ENCODE results near the gene SLC35F2.

GRCh38 chr11:107821199-107821927 lies 37.2 kb downstream of the SLC35F2 start:
- TF ChIP-seq CTCF (IDR thresholded peaks at IDR 0.05) (no peak), ZFX (IDR thresholded peaks at IDR 0.05; ENCODE audit: borderline replicate concordance) (no peak)

Measured in 22Rv1 (cell line).